GM08714 (cell line): Measurements from ENCODE around the gene OGFR.
A peak's percentile ranks its signal among the peaks of the same experiment; 100 is the strongest.

ENCODE experiments used
- H3K4me3 ChIP-seq: fragments of 200-500 bp; sonication (Bioruptor generic); 2 replicates; pipeline ENCODE4 v1.5.1; 2014; ENCODE audit warnings: mild to moderate bottlenecking, low read length, inconsistent platforms
- ZNF274 ChIP-seq: IDR thresholded peaks from 2 replicates; pipeline ENCODE4 v1.6.1; 2012; ENCODE audit warnings: mild to moderate bottlenecking, low read depth, low read length

OGFR gene

GRCh38 chr20:62860924-62861691 lies 56.5 kb downstream of the OGFR start:
- H3K4me3 ChIP-seq: peak overlapping the region; percentile 70
- TF ChIP-seq ZNF274: no peak

GRCh38 chr20:62861726-62862336 lies 57.2 kb downstream of the OGFR start, which contains the start of gene TCFL5:
TCFL5 (minus strand) TSS chr20:62861822; CDS start chr20:62861670, 152 bp downstream.
- TF ChIP-seq ZNF274: no peak
- peak within 1 kb of the TSS; percentile 70 for H3K4me3 ChIP-seq
